ENCODE data around the gene ATP2B3.

DNA sequence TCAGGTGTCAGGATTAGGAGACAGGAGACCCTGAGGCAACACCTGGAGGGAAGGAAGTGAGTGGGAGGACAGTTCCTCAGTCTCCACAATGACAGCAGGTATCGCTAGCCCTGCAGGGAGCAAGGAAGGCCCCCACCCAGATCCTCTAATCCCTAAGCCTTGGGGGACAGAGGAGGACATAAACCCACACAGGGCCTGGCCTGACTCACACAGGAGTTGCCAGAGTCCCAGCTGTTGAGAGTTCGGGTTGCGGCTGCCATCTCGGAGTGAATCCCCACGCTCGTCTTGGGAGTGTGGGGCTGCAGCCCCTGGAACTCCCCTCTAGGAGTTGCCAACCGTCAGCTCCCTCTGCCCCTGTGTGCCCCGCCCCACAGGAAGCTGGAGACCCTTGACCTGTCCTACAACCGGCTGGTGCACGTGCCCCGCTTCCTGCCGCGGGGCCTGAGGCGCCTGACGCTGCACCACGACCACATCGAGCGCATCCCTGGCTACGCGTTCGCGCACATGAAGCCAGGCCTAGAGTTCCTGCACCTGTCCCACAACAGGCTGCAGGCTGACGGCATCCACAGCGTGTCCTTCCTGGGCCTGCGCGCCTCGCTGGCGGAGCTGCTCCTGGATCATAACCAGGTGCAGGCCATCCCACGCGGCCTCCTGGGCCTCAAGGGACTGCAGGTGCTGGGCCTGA lies 31.9 kb upstream of the ATP2B3 start:
- TF ChIP-seq TAF1 (IDR thresholded peaks at IDR 0.05; ENCODE audit: low read depth) = no peak
- TF ChIP-seq, protein P1, sequence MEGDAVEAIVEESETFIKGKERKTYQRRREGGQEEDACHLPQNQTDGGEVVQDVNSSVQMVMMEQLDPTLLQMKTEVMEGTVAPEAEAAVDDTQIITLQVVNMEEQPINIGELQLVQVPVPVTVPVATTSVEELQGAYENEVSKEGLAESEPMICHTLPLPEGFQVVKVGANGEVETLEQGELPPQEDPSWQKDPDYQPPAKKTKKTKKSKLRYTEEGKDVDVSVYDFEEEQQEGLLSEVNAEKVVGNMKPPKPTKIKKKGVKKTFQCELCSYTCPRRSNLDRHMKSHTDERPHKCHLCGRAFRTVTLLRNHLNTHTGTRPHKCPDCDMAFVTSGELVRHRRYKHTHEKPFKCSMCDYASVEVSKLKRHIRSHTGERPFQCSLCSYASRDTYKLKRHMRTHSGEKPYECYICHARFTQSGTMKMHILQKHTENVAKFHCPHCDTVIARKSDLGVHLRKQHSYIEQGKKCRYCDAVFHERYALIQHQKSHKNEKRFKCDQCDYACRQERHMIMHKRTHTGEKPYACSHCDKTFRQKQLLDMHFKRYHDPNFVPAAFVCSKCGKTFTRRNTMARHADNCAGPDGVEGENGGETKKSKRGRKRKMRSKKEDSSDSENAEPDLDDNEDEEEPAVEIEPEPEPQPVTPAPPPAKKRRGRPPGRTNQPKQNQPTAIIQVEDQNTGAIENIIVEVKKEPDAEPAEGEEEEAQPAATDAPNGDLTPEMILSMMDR (IDR thresholded peaks at IDR 0.05; ENCODE audit: poor library complexity, severe bottlenecking) = no peak
- no peak for TF ChIP-seq EZH2 (IDR thresholded peaks at IDR 0.05; ENCODE audit: borderline replicate concordance, insufficient read depth, low read length, poor library complexity, severe bottlenecking)
- TF ChIP-seq, protein P2, sequence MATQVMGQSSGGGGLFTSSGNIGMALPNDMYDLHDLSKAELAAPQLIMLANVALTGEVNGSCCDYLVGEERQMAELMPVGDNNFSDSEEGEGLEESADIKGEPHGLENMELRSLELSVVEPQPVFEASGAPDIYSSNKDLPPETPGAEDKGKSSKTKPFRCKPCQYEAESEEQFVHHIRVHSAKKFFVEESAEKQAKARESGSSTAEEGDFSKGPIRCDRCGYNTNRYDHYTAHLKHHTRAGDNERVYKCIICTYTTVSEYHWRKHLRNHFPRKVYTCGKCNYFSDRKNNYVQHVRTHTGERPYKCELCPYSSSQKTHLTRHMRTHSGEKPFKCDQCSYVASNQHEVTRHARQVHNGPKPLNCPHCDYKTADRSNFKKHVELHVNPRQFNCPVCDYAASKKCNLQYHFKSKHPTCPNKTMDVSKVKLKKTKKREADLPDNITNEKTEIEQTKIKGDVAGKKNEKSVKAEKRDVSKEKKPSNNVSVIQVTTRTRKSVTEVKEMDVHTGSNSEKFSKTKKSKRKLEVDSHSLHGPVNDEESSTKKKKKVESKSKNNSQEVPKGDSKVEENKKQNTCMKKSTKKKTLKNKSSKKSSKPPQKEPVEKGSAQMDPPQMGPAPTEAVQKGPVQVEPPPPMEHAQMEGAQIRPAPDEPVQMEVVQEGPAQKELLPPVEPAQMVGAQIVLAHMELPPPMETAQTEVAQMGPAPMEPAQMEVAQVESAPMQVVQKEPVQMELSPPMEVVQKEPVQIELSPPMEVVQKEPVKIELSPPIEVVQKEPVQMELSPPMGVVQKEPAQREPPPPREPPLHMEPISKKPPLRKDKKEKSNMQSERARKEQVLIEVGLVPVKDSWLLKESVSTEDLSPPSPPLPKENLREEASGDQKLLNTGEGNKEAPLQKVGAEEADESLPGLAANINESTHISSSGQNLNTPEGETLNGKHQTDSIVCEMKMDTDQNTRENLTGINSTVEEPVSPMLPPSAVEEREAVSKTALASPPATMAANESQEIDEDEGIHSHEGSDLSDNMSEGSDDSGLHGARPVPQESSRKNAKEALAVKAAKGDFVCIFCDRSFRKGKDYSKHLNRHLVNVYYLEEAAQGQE (IDR thresholded peaks at IDR 0.05; ENCODE audit: borderline replicate concordance) = no peak
- no peak for TF ChIP-seq POLR2AphosphoS5 (IDR thresholded peaks at IDR 0.05)

All from neural cell (in vitro differentiated cells).